Mesothelial cell of epicardium (in vitro differentiated cells): Measurements from ENCODE around the gene LRFN3. TPM values are rescaled to one million over a fixed set of nuclear protein-coding genes. Genes with fewer than 3 reads are reported as not detected.

Experiments
- DNase-seq, 2 experiments: peaks; one replicate each; pipeline ENCODE4 v3.0.0; 2021; ENCODE audit warnings: low spot score in 2 of 2; ENCODE audit not compliant: unreplicated experiment in 2 of 2
- H3K27ac Mint-ChIP-seq: 2 replicates; pipeline ENCODE4 v1.8.0; 2021; ENCODE audit warnings: mixed read lengths
- H3K27me3 Mint-ChIP-seq: 2 replicates; pipeline ENCODE4 v1.8.0; 2021; ENCODE audit warnings: low read depth, mixed read lengths
- H3K36me3 Mint-ChIP-seq: 2 replicates; pipeline ENCODE4 v1.8.0; 2021; ENCODE audit warnings: mixed read lengths
- H3K4me1 Mint-ChIP-seq: 2 replicates; pipeline ENCODE4 v1.8.0; 2021; ENCODE audit warnings: mixed read lengths
- H3K4me3 Mint-ChIP-seq: 2 replicates; pipeline ENCODE4 v1.8.0; 2021; ENCODE audit warnings: mild to moderate bottlenecking, moderate library complexity, mixed read lengths
- H3K9me3 Mint-ChIP-seq: 2 replicates; pipeline ENCODE4 v1.8.0; 2021; ENCODE audit warnings: mixed read lengths
- CTCF ChIP-seq: fragments of 200-600 bp; sonication (generic); IDR thresholded peaks from one replicate; pipeline ENCODE4 v1.5.0; 2021; ENCODE audit warnings: antibody characterized with exemption; ENCODE audit not compliant: unreplicated experiment
- total RNA-seq: library from RNA; stranded (reverse); gene quantifications from 3 replicates; pipeline ENCODE4 v1.2.1, GENCODE V29; 2021

Gene LRFN3
- total RNA-seq, 1 donor from 2014 or later, result 25.7 TPM

- Mint-ChIP-seq H3K36me3 (no peaks in the 10 kb centered on the region), H3K27ac (no peak overlapping the region), H3K4me3 (peak overlapping the region; percentile 20), H3K4me1 (peaks cover 14% of the 10 kb centered on the region), H3K27me3 (peaks cover 6% of the 10 kb centered on the region), H3K9me3 (no peaks in the 10 kb centered on the region)
- no peak for DNase-seq
- TF ChIP-seq CTCF, result no peak
Measured at GRCh38 chr19:35993923-35994598, 57.9 kb downstream of the LRFN3 start.

Other genes with a start within 250 kb of the LRFN3 start
- gene ZBTB32, start 231.8 kb upstream of the LRFN3 start, total RNA-seq, result not detected in 3 replicates
- 60.6 to 62.7 TPM (median 61.8 TPM) in 3 replicates for gene KMT2B, start 218.4 kb upstream of the LRFN3 start, total RNA-seq
- gene IGFLR1, start 193.9 kb upstream of the LRFN3 start, total RNA-seq, result 2.7 to 3.2 TPM (median 2.8 TPM) in 3 replicates
- 39.4 to 42.5 TPM (median 42.4 TPM) in 3 replicates for gene U2AF1L4, start 191.0 kb upstream of the LRFN3 start, total RNA-seq
- 45.2 to 54.9 TPM (median 45.7 TPM) in 3 replicates for gene PSENEN, start 190.7 kb upstream of the LRFN3 start, total RNA-seq
- 11.8 to 12.9 TPM (median 12.0 TPM) in 3 replicates for gene LIN37, start 187.8 kb upstream of the LRFN3 start, total RNA-seq
- 18.8 to 21.7 TPM (median 20.3 TPM) in 3 replicates for gene HSPB6, start 179.3 kb upstream of the LRFN3 start, total RNA-seq
- gene PROSER3, start 178.2 kb upstream of the LRFN3 start, total RNA-seq, result 45.1 to 50.5 TPM (median 46.6 TPM) in 3 replicates
- 74.0 to 79.9 TPM (median 75.4 TPM) in 3 replicates for gene ARHGAP33, start 160.8 kb upstream of the LRFN3 start, total RNA-seq
- gene PRODH2, start 123.5 kb upstream of the LRFN3 start, total RNA-seq, result not detected in 3 replicates
- 0.23 to 0.72 TPM (median 0.51 TPM) in 3 replicates for gene NPHS1, start 83.9 kb upstream of the LRFN3 start, total RNA-seq
- gene KIRREL2, start 79.5 kb upstream of the LRFN3 start, total RNA-seq, result 1.4 TPM in 3 replicates
- gene APLP1, start 67.8 kb upstream of the LRFN3 start, total RNA-seq, result 137 to 151 TPM (median 146 TPM) in 3 replicates
- gene NFKBID, start 35.8 kb upstream of the LRFN3 start, total RNA-seq, result 16.3 to 18.9 TPM (median 17.1 TPM) in 3 replicates
- 0.62 to 1.4 TPM (median 0.92 TPM) in 3 replicates for gene HCST, start 33.8 kb upstream of the LRFN3 start, total RNA-seq
- not detected in 3 replicates for gene TYROBP, start 28.1 kb upstream of the LRFN3 start, total RNA-seq
- 10.6 to 12.4 TPM (median 12.0 TPM) in 3 replicates for gene SDHAF1, start 58.8 kb downstream of the LRFN3 start, total RNA-seq
- gene SYNE4, start 72.4 kb downstream of the LRFN3 start, total RNA-seq, result 16.8 to 17.0 TPM (median 17.0 TPM) in 3 replicates
- 26.3 to 28.9 TPM (median 28.7 TPM) in 3 replicates for gene ALKBH6, start 77.8 kb downstream of the LRFN3 start, total RNA-seq
- gene CLIP3, start 96.5 kb downstream of the LRFN3 start, total RNA-seq, result 58.5 to 59.0 TPM (median 59.0 TPM) in 3 replicates
- 8.9 to 9.7 TPM (median 9.2 TPM) in 3 replicates for gene THAP8, start 117.9 kb downstream of the LRFN3 start, total RNA-seq
- 5.1 to 7.1 TPM (median 5.9 TPM) in 3 replicates for gene WDR62, start 118.5 kb downstream of the LRFN3 start, total RNA-seq
- gene OVOL3, start 174.8 kb downstream of the LRFN3 start, total RNA-seq, result not detected in 3 replicates
- gene POLR2I, start 178.5 kb downstream of the LRFN3 start, total RNA-seq, result 51.8 to 60.9 TPM (median 59.5 TPM) in 3 replicates
- 112 to 116 TPM (median 115 TPM) in 3 replicates for gene TBCB, start 179.1 kb downstream of the LRFN3 start, total RNA-seq
- 425 to 453 TPM (median 451 TPM) in 3 replicates for gene CAPNS1, start 203.7 kb downstream of the LRFN3 start, total RNA-seq
- not detected in 3 replicates for gene COX7A1, start 216.1 kb downstream of the LRFN3 start, total RNA-seq